Measurements from ENCODE around the gene FBXL5. TPM values are rescaled to one million over a fixed set of nuclear protein-coding genes. Genes with fewer than 3 reads are reported as not detected.

The FBXL5 gene
- 25.7 to 33.3 TPM (median 28.1 TPM) in 5 replicates for total RNA-seq (2022; extraction: Qiagen RNA extraction)

DNA sequence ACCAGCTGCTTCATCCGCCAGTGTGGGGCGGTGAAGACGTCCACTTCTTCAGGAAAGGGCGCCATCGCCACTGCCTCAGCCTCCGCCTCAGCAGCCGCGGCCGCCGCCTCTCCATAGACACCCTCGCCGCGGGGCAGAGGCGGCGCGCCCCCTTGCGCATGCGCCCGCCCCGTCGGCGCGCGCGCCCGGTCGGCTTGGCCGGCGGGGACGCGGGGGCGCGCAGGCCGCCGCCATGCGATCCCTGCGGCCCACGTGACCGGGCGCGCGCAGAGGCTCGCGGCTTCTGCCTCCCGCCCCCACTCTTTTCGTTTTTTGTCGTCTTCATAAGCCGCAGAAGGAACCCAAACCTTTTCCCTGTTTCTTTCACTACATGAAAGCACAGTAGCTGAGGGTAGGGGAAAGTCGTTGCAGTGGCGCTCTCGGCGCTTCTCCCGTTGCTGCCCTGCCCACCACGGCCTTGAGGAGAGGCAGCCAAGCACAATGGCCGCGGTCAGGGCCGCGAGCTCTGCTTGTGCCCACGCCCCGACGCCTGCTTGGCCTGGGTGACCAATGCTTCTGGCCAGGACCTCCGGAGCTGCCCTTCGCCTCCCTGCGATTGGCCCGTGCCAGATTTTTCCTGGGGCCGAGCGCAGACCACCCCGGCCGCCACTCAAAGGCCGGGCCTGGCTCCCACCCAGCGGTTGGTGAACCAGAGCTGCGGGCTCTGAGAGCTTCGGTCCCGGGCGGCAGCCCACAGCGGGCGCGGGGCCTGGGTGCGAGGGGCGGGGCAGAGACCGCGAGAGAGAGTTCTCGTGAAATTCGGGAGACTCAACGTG lies at the start of gene FBXL5:
Gene FBXL5 (minus strand): TSS at position 135 of the 815 bp plus-strand sequence. CDS start 70 bp downstream, at position 65.

DNA sequence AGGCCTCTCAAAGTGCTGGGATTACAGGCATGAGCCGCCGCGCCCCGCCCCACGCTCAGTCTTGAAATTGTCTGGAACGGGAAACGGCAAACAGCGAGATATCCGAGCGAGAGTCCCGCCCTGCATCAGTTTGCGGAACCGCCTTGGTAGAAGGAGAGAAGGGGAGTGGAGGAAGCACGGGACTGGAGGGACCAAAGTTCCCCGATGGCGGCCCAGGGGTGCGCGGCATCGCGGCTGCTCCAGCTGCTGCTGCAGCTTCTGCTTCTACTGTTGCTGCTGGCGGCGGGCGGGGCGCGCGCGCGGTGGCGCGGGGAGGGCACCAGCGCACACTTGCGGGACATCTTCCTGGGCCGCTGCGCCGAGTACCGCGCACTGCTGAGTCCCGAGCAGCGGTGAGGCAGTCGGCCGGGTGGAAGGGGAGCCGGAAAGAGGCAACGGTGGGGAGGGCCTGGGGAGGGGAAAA lies 47.8 kb upstream of the FBXL5 start, which contains the start of gene BST1:
Gene BST1 (plus strand): TSS at position 125 of the 463 bp plus-strand sequence. CDS start 80 bp downstream, at position 205.

DNA sequence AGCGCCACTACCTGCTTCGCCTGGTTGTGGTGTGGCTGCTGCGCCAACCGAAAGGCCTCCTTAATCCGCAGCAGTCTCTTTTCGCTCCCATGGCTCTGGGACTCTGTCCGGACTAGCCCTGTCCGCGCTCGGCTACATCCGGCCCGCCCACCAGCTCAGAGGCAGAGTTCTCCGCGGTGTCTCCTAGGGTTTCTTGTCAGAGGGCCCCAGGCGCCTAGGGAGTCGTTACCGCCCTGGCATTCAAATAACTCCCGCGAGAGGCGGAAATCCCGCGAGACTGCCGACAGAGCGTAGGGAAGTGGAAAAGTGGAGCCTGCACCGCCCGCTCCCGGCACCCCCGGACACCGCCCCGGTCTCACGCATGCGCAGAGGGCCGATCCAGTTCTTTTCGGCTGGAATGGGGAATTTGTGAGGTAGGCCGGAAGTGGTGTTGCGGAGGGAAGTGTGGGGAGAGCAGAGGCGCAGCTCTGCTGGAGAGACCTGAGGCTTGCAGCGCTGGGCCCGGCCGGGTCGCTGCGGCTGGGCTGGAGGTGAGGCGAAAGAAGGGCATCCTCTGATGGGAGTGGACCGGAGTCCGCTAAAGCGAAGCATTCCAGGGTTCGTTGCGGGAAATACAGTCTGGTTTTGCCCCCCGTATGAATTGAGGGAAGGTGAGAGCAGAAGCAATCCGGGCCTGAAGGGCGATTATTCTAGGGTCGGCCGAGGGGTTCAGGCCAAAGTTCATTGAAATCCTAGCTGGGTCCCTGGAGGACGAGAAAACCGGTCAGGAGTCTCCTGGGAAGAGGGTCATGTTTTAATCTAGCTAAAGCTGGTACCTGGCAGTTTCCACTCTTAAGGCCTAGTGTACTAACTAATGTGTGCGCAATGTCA lies 26.4 kb upstream of the FBXL5 start, which contains the start of gene FAM200B:
Gene FAM200B (plus strand): TSS at position 456 of the 870 bp plus-strand sequence. CDS start 5,151 bp downstream, outside the sequence.

Other genes with a start within 250 kb of the FBXL5 start
- not detected in 5 replicates for gene C1QTNF7, start 227.3 kb downstream of the FBXL5 start, total RNA-seq (2022; extraction: Qiagen RNA extraction)
- gene CC2D2A, start 185.5 kb downstream of the FBXL5 start, total RNA-seq (2022; extraction: Qiagen RNA extraction), result 11.3 to 13.9 TPM (median 12.4 TPM) in 5 replicates
- gene FAM200B, start 26.5 kb upstream of the FBXL5 start, total RNA-seq (2022; extraction: Qiagen RNA extraction), result 27.2 to 34.1 TPM (median 29.3 TPM) in 5 replicates
- 14.6 to 22.0 TPM (median 15.8 TPM) in 5 replicates for gene BST1, start 47.7 kb upstream of the FBXL5 start, total RNA-seq (2022; extraction: Qiagen RNA extraction)
- 8.9 to 17.6 TPM (median 14.4 TPM) in 5 replicates for gene CD38, start 123.0 kb upstream of the FBXL5 start, total RNA-seq (2022; extraction: Qiagen RNA extraction)